Prostate gland (tissue), 2 donors: ENCODE data around the gene TM4SF4. TPM values are rescaled to one million over a fixed set of nuclear protein-coding genes. Genes with fewer than 3 reads are reported as not detected.

ENCODE experiments used
- DNase-seq: peaks from one replicate; pipeline ENCODE4 v3.0.0-alpha.2; 2019; ENCODE audit warnings: low spot score
- H3K27ac ChIP-seq, 2 donors: fragments of 200-600 bp; sonication (generic); 2 replicates each; pipeline ENCODE4 v1.5.1; 2017 to 2019
- H3K27me3 ChIP-seq: fragments of 200-600 bp; sonication (generic); replicated peaks from 2 replicates; pipeline ENCODE4 v1.5.1; 2019; ENCODE audit not compliant: insufficient read depth
- H3K36me3 ChIP-seq, 2 donors: fragments of 200-600 bp; sonication (generic); 1 replicate in 1 of 2; 2 replicates in 1 of 2; pipeline versions ENCODE4 v1.5.1 to v1.8.1; 2017 to 2019
- H3K4me1 ChIP-seq: fragments of 200-600 bp; sonication (generic); replicated peaks from 2 replicates; pipeline ENCODE4 v1.5.1; 2019
- H3K4me3 ChIP-seq, 2 donors: fragments of 200-600 bp; sonication (generic); 2 replicates each; pipeline ENCODE4 v1.5.1; 2017 to 2019
- H3K9me3 ChIP-seq: fragments of 200-600 bp; sonication (generic); 2 replicates; pipeline ENCODE4 v1.5.1; 2017
- CTCF ChIP-seq, 4 experiments: fragments of 200-600 bp in 2 of 4; fragments of 450-650 bp in 2 of 4; sonication (generic) in 2 of 4; IDR thresholded peaks; 1 replicate in 3 of 4; 2 replicates in 1 of 4; pipeline ENCODE4 v1.5.1; 2016 to 2019; ENCODE audit warnings: antibody characterized with exemption in 4 of 4, mild to moderate bottlenecking in 2 of 4, moderate library complexity in 2 of 4
- POLR2A ChIP-seq: fragments of 450-650 bp; IDR thresholded peaks from one replicate; pipeline ENCODE4 v1.6.1; 2016; ENCODE audit warnings: antibody characterized with exemption, mild to moderate bottlenecking
- POLR2AphosphoS5 ChIP-seq: sonication (generic); formaldehyde crosslinking; IDR thresholded peaks from one replicate; pipeline ENCODE4 v1.6.1; 2017; ENCODE audit warnings: antibody characterized with exemption
- WGBS: methylation state at CpG from one replicate; pipeline ENCODE4 v1.1.5; 2018; 5-methylcytosine and 5-hydroxymethylcytosine counted together
- intact Hi-C: fragments of 100-400 bp; cut with DNase I; formaldehyde crosslinking; loops from one replicate; pipeline ENCODE4 v1.14.2; 2022
- small RNA-seq, 2 donors: library from RNA; depleted of rRNA; stranded (forward); fragments of <200 nt; gene quantifications; one replicate each; pipeline ENCODE3, GENCODE V24; 2016
- total RNA-seq, 2 donors: library from RNA; depleted of rRNA; stranded (reverse); fragments of >200 nt; gene quantifications; one replicate each; pipeline ENCODE4 v1.1.0, GENCODE V29; 2016

The TM4SF4 gene
- total RNA-seq, 2 donors from 2014 or later: not detected

GRCh38 chr3:149548669-149549065 is 74.2 kb downstream of the TM4SF4 start:
- no peaks in the 10 kb centered on the region for H3K27me3 ChIP-seq
- no peaks in the 10 kb centered on the region for H3K36me3 ChIP-seq
- peak overlapping the region; percentile 33 to 35 for H3K27ac ChIP-seq
- no peak for TF ChIP-seq CTCF (IDR thresholded peaks at IDR 0.05)
- no peak for TF ChIP-seq POLR2AphosphoS5
- TF ChIP-seq POLR2A: no peak
- WGBS: 85% methylated on average over 4 of the region's 4 CpGs
- intact Hi-C loops: no loop called here
- no peaks in the 10 kb centered on the region for H3K9me3 ChIP-seq
- no peak for DNase-seq
- no peaks in the 10 kb centered on the region for H3K4me1 ChIP-seq
- H3K4me3 ChIP-seq: no peak overlapping the region

GRCh38 chr3:149551500-149551899 is 77.0 kb downstream of the TM4SF4 start:
- Histone ChIP-seq H3K4me1 (peaks cover 2% of the 10 kb centered on the region), H3K4me3 (no peak overlapping the region), H3K36me3 (no peaks in the 10 kb centered on the region), H3K27me3 (no peaks in the 10 kb centered on the region), H3K9me3 (no peaks in the 10 kb centered on the region), H3K27ac (no peak overlapping the region)
- no peak for DNase-seq
- no peak for TF ChIP-seq POLR2A
- no peak for TF ChIP-seq POLR2AphosphoS5
- no peak for TF ChIP-seq CTCF (IDR thresholded peaks at IDR 0.05)
- intact Hi-C loops: no loop called here

GRCh38 chr3:149552700-149553099 is 78.2 kb downstream of the TM4SF4 start:
- TF ChIP-seq POLR2AphosphoS5 (no peak), POLR2A (no peak), CTCF (IDR thresholded peaks at IDR 0.05) (no peak)
- no peak overlapping the region for H3K4me3 ChIP-seq
- H3K9me3 ChIP-seq: no peaks in the 10 kb centered on the region
- intact Hi-C loops: no loop called here
- H3K36me3 ChIP-seq: no peaks in the 10 kb centered on the region
- no peaks in the 10 kb centered on the region for H3K27me3 ChIP-seq
- 78% methylated on average over 2 of the region's 2 CpGs for WGBS
- no peak overlapping the region for H3K27ac ChIP-seq
- DNase-seq: no peak
- H3K4me1 ChIP-seq: peaks cover 2% of the 10 kb centered on the region

Small RNA genes within 50 kb of the gene (small RNA-seq; reads per million reads assigned to genes)
- gene AC108751.2: 0 reads per million in 2 donors
- gene RNU6-1098P: 0 to 0.10 reads per million in 2 donors

Other genes with a start within 250 kb of the TM4SF4 start
- 1 to 10 TPM; 4.3 to 4.9 TPM for gene TM4SF18, start 141.1 kb upstream of the TM4SF4 start, total RNA-seq
- gene TM4SF1, start 97.0 kb upstream of the TM4SF4 start, total RNA-seq: 100 to 1,000 TPM in 1 of 2 donors, 10 to 100 TPM in 1; 92.0 to 142 TPM
- gene WWTR1, start 183.3 kb downstream of the TM4SF4 start, total RNA-seq: 10 to 100 TPM; 47.5 to 79.4 TPM